Stimulated activated naive CD8-positive, alpha-beta T cell treated with anti-CD3 and anti-CD28 coated beads, Interleukin-15, Interleukin-2, amounts not matched to agents 100 ng/mL and 50 ng/mL, for 24 hours (primary cell): Measurements from ENCODE around the gene IFITM2.
"Not testable (repeated sequence)": the region's sequence is repeated elsewhere in the genome, so short reads cannot be mapped to it uniquely, and the experiment has no call there.

Experiments
- H3K27ac Mint-ChIP-seq: one replicate; pipeline ENCODE4 v1.8.0; 2021; ENCODE audit warnings: mild to moderate bottlenecking, mixed read lengths
- H3K27me3 Mint-ChIP-seq: one replicate; pipeline ENCODE4 v1.8.0; 2021; ENCODE audit warnings: mixed read lengths
- H3K36me3 Mint-ChIP-seq: one replicate; pipeline ENCODE4 v1.8.0; 2021; ENCODE audit warnings: low read depth, mixed read lengths
- H3K4me1 Mint-ChIP-seq: one replicate; pipeline ENCODE4 v1.8.0; 2021; ENCODE audit warnings: low read depth, mixed read lengths
- H3K4me3 Mint-ChIP-seq: one replicate; pipeline ENCODE4 v1.8.0; 2021; ENCODE audit warnings: mild to moderate bottlenecking, mixed read lengths
- H3K9me3 Mint-ChIP-seq: one replicate; pipeline ENCODE4 v1.8.0; 2021; ENCODE audit warnings: mixed read lengths

Gene IFITM2

GRCh38 chr11:307766-308708 lies at the start of gene IFITM2:
Gene IFITM2 (plus strand): TSS chr11:307816. CDS start chr11:308193, 377 bp downstream.
- H3K27me3 Mint-ChIP-seq = not testable (repeated sequence)
- H3K4me3 Mint-ChIP-seq = peak within 1 kb of the TSS; percentile 93
- H3K4me1 Mint-ChIP-seq = peaks cover 47% of the 10 kb centered on the region

GRCh38 chr11:259413-259812 lies 48.2 kb upstream of the IFITM2 start:
- Mint-ChIP-seq H3K27me3 (no peaks in the 10 kb centered on the region), H3K4me3 (no peak overlapping the region), H3K27ac (no peak overlapping the region), H3K4me1 (peaks cover 17% of the 10 kb centered on the region), H3K36me3 (no peaks in the 10 kb centered on the region), H3K9me3 (no peaks in the 10 kb centered on the region)

More at GRCh38 chr11:307766-308708, at the start of gene IFITM2:
- H3K9me3 Mint-ChIP-seq = not testable (repeated sequence)
- peak within 1 kb of the TSS; percentile 90 for H3K27ac Mint-ChIP-seq
- H3K36me3 Mint-ChIP-seq = peaks cover 12% of the 10 kb centered on the region

DNA sequence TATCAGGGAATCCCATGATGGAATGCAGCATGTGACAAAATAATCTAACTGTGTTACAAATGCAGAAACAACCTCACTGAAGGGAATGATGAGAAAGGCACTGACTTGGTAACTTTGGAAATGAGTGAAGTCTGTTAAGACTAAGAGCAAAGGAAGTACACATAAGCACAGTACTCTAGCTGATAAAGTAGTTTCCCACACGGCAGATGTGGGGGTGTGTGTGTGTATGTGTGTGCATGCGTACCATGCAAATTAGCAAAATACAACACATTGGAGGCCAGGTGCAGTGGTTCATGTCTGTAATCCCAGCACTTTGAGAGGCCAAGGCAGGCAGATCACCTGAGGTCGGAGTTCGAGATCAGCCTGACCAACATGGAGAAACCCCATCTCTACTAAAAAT lies 46.0 kb upstream of the IFITM2 start:
- no peak overlapping the region for H3K4me3 Mint-ChIP-seq
- H3K27me3 Mint-ChIP-seq = no peaks in the 10 kb centered on the region
- no peak overlapping the region for H3K27ac Mint-ChIP-seq
- H3K4me1 Mint-ChIP-seq = peaks cover 21% of the 10 kb centered on the region
- no peaks in the 10 kb centered on the region for H3K9me3 Mint-ChIP-seq
- H3K36me3 Mint-ChIP-seq = no peaks in the 10 kb centered on the region

DNA sequence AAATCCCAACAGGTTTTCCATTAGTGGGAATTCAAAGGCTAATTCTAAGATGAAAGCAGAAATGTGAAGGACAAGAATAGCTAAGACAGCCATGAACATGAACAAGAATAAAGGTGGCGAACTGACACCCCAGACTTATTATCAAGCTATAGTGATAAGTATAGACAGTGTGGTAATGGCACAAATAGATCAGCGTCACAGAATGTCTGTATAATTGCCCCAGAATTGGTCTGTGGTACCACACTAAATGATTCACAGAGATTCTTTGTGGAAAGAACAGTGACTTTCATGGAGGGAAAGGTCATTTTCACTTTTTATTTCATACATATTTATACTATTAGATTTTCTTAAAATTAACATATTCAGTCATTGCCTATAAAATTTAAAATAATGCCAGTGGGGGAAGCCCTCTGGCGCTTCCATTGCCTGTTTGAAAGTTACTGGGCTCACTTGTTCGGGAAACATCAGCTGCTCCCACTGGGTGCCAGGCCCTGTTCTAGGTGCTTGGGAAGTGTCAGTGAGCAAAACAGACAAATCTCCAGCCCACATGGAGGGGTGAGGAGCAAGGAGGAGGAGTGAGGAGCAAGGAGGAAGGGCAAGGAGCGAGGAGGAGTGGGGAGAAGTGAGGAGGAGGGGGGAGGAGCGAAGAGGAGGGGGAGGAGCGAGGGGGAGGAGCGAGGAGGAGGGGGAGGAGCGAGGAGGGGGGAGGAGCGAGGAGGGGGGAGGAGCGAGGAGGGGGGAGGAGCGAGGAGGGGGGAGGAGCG lies 40.8 kb upstream of the IFITM2 start:
- Mint-ChIP-seq H3K4me1 (peaks cover 51% of the 10 kb centered on the region), H3K36me3 (no peaks in the 10 kb centered on the region), H3K4me3 (peak overlapping the region; percentile 72), H3K27me3 (no peaks in the 10 kb centered on the region), H3K27ac (peak overlapping the region; percentile 96), H3K9me3 (no peaks in the 10 kb centered on the region)

DNA sequence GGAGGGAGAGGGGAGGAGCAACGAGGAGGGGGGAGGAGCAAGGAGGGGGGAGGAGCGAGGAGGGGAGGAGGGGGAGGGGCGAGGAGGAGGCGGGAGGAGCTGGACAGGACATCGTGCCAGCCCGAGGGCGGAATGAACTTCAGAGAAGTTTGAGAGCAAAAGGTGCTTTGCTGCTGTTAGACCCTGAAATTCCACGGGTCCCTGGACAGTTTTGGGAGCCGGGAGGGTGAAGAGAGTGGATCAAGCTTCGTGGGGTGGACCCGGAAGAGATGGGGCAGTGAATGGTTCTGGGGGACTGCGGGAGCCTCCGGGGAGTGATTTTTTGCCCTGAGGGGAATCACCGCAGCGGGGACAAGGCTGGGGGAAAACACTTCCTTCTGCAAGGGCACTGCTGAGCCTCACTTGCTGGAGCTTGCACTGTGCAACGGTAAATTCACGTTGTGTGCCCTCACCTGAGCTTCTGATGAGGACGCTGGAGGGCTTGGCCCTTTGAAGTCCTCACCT lies 40.1 kb upstream of the IFITM2 start:
- Mint-ChIP-seq H3K27me3 (no peaks in the 10 kb centered on the region), H3K9me3 (no peaks in the 10 kb centered on the region), H3K4me1 (peaks cover 47% of the 10 kb centered on the region), H3K27ac (peak overlapping the region; percentile 95), H3K36me3 (no peaks in the 10 kb centered on the region), H3K4me3 (peak overlapping the region; percentile 92)

DNA sequence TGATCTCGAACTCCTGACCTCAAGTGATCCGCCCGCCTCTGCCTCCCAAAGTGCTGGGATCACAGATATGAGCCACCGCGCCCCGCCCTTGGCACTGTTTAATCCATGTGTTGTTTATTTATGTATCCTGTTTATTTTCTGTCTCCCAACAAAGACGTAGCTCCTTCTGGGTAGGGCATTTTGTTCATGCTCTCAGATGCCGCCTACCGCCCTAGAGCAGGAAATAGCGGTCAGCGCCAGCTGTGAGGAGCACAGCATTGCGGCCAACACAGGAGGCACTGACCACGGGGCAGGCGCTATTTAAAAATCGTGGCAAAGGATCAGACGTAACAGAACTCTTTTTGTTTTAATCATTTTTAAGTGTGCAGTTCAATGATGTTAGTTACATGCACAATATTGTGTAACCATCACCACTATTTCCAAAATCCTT lies 38.9 kb upstream of the IFITM2 start:
- not testable (repeated sequence) for H3K9me3 Mint-ChIP-seq, H3K27me3 Mint-ChIP-seq, H3K36me3 Mint-ChIP-seq
- H3K4me3 Mint-ChIP-seq = peak overlapping the region; percentile 92
- H3K27ac Mint-ChIP-seq = peak overlapping the region; percentile 95
- H3K4me1 Mint-ChIP-seq = peaks cover 47% of the 10 kb centered on the region

DNA sequence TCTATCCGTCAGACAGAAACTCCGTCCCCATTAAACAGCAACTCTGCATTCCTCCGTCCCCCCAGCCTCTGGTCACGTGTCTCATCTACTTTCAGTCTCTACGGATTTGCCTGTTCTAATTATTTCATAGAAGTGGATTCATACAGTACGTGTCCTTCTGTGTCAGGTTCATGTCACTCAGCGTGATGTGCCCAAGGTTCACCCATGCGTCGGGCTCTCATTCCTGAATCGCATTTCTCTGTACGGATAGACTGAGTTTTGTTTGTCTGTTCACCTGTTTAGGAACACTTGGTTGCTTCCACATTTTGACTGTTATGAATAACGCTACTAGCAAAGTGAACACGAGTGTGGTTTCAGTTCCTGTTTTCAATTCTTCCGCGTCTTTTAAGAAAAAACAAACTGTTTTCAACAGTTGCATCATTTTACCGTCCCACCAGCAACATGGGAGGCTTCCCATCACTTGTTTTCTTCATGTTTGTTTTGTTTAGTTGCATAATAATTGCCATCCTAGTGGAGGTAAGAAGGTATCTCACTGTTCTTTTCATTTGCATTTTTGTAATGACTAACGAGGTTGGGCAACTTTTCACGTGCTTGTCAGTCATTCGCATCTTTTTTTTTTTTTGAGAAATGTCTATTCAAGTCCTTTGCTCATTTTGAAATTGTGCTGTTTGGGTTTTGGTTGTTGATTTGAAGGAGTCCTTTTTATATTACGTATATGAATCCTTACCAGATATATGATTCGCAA lies 38.3 kb upstream of the IFITM2 start:
- Mint-ChIP-seq H3K36me3 (no peaks in the 10 kb centered on the region), H3K27me3 (no peaks in the 10 kb centered on the region), H3K27ac (peak overlapping the region; percentile 95)

DNA sequence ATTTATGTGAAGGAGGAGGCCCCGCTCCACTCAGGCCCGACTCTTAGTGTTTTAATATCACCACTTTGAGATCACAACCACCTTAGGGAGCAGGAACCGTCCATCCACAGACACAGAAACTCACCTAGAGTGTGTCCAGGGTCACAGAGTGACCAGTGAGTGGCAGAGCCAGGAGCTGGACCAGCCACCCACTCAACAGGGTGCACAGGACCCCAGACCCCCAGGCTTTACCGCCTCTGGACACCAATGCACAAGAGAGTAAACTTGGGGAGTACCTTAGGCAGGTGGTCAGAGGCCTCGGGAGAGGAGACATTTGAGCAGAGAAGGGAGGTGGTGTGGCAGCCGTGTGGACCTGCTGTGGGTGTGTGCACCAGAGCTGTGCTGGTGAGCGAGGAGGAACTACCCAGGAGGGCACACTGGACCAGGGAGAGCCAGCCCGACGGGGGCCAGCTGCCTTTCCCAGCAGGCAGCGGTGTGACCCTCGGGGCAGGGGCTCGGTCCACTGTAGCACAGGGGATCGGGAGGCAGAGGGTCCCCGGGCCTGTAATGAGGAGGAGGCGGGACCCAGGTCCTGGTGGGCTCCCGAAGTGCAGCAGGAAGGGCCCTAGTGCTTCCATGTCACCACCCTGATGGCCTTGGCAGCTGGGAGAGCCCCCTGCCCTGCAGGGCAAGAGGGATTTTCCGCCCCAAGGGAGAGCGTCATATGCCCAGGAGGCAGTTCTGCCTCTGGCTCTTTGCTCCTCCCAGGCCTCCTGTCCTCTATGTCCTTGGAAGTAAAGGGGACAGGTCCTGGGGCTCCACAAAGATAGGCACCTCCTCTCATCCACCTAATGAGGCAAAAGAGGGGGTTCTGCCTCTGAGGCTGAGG lies 36.9 kb upstream of the IFITM2 start:
- H3K4me3 Mint-ChIP-seq = no peak overlapping the region
- H3K27ac Mint-ChIP-seq = no peak overlapping the region
- H3K9me3 Mint-ChIP-seq = no peaks in the 10 kb centered on the region
- no peaks in the 10 kb centered on the region for H3K36me3 Mint-ChIP-seq
- H3K27me3 Mint-ChIP-seq = no peaks in the 10 kb centered on the region
- peaks cover 44% of the 10 kb centered on the region for H3K4me1 Mint-ChIP-seq

More for the DNA sequence above, 38.3 kb upstream of the IFITM2 start:
- no peaks in the 10 kb centered on the region for H3K9me3 Mint-ChIP-seq
- peaks cover 46% of the 10 kb centered on the region for H3K4me1 Mint-ChIP-seq
- peak overlapping the region; percentile 92 for H3K4me3 Mint-ChIP-seq

DNA sequence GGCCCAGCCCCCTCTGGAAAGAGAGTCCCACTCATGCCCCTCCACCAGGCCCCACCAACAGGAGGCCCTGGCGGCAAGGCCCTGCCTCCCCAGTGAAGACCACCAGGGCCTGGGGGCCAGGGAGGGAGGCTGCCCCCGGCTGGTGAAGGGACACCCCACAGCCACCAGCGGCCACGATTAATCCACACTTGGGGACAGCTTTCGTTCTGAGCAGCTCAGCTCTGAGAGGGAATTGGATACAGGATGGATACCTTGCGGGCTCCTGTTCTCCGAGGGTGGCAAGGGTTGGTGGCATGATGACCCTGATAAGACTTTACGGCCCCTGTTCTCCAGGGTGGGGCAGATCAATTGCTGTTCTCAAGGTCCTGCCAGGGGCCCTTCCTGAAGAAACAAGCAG lies 36.3 kb upstream of the IFITM2 start:
- peaks cover 5% of the 10 kb centered on the region for H3K9me3 Mint-ChIP-seq
- H3K27me3 Mint-ChIP-seq = no peaks in the 10 kb centered on the region
- H3K27ac Mint-ChIP-seq = no peak overlapping the region
- H3K4me1 Mint-ChIP-seq = peaks cover 44% of the 10 kb centered on the region
- no peaks in the 10 kb centered on the region for H3K36me3 Mint-ChIP-seq
- no peak overlapping the region for H3K4me3 Mint-ChIP-seq

GRCh38 chr11:272195-272930 lies 35.3 kb upstream of the IFITM2 start:
- Mint-ChIP-seq H3K27ac (no peak overlapping the region), H3K9me3 (peaks cover 12% of the 10 kb centered on the region), H3K36me3 (peaks cover 6% of the 10 kb centered on the region), H3K27me3 (no peaks in the 10 kb centered on the region), H3K4me3 (no peak overlapping the region), H3K4me1 (peaks cover 42% of the 10 kb centered on the region)

GRCh38 chr11:272931-273198 lies 34.8 kb upstream of the IFITM2 start:
- peaks cover 4% of the 10 kb centered on the region for H3K27me3 Mint-ChIP-seq
- peaks cover 42% of the 10 kb centered on the region for H3K4me1 Mint-ChIP-seq
- no peak overlapping the region for H3K4me3 Mint-ChIP-seq
- peaks cover 6% of the 10 kb centered on the region for H3K36me3 Mint-ChIP-seq
- peaks cover 15% of the 10 kb centered on the region for H3K9me3 Mint-ChIP-seq
- no peak overlapping the region for H3K27ac Mint-ChIP-seq

DNA sequence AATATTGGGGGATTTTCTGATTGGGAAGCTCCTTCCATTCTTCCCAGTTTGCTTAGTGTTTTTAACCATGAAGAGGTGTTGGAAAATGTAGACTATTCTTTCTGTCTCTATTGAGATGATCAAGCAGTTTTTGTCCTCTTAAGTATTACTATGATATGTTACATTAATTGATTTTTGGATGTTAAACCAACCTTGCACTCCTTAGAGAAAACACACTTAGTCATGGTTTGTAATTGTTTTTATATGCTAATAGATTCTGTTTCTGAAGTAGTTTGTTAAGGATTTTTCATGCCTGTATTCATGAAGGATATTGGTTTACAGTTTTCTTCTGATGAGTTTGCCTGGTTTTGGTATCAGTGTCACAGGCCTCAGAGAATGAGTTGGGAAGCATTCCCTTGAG lies 31.4 kb upstream of the IFITM2 start:
- Mint-ChIP-seq H3K9me3 (peaks cover 15% of the 10 kb centered on the region), H3K4me3 (no peak overlapping the region), H3K27ac (no peak overlapping the region), H3K4me1 (peaks cover 32% of the 10 kb centered on the region), H3K27me3 (peaks cover 17% of the 10 kb centered on the region), H3K36me3 (peaks cover 6% of the 10 kb centered on the region)
